ENCODE results near the gene NUBP2.

GRCh38 chr16:1821861-1822611, 39.3 kb downstream of the NUBP2 start:
- TF ChIP-seq CTCF (conservative IDR thresholded peaks at IDR 0.05) (no peak), ZFX (IDR thresholded peaks at IDR 0.05) (no peak)
